ENCODE results near the gene APOC1.
"Not testable (repeated sequence)": the region's sequence is repeated elsewhere in the genome, so short reads cannot be mapped to it uniquely, and the experiment has no call there.

APOC1 gene

DNA sequence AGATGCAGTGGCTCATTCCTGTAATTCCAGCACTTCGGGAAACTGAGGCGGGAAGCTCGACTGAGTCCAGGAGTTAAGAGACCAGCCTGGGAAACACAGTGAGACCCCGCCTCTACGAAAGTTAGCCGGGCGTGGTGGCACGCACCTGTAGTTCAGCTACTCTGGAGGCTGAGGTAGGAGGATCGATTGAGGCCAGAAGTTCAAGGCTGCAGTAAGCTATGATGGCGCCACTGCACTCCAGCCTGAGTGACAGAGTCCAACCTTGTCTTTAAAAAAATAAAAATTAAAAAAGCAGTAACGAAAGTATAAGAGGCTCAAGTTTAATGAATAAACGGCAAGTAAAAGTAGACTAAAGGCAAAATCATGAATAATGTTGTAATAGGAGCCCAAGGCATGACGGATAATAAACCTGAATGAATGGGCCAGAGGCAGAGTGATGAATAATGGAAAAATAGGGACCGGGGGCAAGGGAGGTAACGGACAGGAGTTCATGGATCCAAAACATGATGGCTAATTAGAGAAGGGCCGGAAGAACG is 24.5 kb upstream of the APOC1 start:
- no peak for DNase-seq (ENCODE audit: low read depth in 2 of 2, low spot score in 1 of 2)

DNA sequence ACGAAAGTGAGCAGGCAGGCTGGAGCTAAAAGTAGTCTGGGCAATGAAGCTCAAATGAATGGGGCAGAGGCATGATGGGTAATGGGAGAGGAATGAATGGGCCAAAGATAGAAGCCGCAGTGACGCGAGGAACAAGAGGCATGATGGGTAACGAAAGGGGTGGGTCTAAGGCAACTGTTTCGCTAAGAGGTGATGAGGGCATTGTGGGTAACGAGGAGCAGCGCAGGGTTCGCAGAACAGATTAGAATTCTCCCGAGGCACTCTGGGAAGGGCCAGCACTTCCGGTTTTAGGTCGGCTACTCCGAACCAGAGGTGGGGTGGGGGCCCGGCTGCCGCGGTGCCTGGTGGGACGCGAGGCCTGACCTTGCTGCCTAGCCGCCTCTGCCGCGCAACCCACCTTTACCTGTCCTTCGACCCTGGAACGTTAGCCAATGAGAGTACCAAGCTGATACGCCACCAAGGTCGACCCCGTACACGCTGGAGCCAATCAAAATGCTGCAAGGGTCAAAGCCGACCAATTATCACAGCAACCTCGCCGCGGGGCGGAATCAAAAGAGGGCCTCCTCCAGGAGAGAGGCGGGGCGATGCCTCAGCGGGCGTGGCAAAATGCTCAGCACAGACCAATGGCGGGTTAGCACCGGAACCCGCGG is 23.9 kb upstream of the APOC1 start:
- DNase-seq (ENCODE audit: low read depth in 2 of 2, low spot score in 1 of 2): peak in 1 of 2 donors; percentile 100

DNA sequence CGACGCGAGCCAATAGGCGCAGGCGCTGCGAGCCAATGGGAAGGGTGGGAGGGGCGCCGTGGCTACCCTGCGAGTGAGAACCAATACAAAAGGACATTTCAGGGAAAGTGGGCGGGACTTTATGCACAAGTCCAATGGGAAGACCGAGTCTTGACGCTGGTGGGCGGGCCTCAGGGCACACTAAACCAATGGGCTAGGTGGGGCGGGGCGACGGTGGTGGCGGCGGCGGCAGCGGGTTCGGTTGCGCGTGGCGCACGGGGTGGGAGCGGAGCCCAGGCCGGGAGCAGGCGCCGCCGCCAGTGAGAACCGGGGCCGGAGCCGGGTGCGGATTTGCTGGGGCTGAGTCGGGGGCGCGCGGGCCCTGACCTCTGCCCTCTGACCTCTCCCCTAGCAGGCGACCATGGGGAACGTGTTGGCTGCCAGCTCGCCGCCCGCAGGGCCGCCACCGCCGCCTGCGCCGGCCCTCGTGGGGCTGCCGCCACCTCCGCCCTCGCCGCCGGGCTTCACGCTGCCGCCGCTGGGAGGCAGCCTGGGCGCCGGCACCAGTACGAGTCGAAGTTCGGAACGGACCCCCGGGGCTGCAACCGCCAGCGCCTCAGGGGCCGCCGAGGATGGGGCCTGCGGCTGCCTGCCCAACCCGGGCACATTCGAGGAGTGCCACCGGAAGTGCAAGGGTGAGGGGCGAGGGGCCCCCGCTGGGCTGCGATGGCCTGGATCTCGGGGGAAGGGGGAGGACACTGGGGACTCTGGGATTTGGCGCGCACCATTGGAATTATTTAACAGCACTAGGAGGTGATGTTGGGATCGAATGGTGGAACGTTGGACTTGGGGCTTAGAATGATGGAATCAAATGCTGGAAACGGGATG is 23.2 kb upstream of the APOC1 start, which contains the start of gene TOMM40:
Gene TOMM40 (plus strand): TSS at position 239 of the 867 bp plus-strand sequence. CDS start 162 bp downstream, at position 401.
- peak in 1 of 2 donors; percentile 100 for DNase-seq (ENCODE audit: low read depth in 2 of 2, low spot score in 1 of 2)

DNA sequence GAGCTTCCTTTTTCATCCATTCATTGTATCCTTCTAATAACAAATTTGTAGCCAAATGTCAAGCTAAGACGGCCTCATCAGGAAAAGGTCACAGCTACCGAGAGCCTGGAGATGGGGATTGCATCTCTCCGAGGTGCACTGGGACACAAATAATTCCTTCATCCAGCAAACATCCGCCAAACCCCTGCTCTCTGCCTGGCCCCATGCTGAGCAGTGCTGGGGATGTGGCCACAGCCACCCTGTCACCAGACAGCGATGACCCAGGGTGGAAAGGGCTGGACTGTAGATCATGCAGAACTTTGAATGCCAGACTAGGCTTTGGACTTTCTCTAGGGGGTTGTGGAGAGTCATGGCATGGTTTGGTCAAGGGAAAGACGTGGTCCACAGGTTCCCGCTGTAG is 21.5 kb upstream of the APOC1 start:
- DNase-seq (ENCODE audit: low read depth in 2 of 2, low spot score in 1 of 2): no peak

DNA sequence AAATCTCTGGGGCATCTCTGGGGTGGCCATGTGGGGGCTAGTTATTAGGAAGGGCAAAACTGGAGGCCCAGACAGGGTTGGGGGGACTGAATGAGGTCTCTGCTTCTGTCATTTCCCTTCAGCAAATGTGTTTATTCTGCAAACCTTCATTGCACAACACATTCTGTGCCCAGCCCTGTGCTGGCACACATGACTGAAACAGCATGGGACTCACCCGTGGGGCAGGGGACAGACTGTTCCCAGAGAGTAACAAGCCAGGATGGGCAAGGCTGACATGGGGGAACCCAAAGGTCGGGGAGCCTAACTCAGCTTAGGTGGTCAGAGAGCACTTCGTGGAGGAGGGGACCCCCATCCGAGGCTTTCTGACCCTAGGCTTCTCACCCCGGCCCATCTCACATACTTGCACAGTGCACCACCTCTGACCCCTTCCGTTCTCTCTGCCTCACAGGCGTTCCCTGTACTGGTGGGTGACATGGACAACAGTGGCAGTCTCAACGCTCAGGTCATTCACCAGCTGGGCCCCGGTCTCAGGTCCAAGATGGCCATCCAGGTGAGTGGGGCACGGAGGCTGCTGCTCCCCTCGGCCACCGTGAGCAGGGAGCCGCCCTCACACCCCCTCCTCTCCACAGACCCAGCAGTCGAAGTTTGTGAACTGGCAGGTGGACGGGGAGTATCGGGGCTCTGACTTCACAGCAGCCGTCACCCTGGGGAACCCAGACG is 20.9 kb upstream of the APOC1 start:
- no peak for DNase-seq (ENCODE audit: low read depth in 2 of 2, low spot score in 1 of 2)

DNA sequence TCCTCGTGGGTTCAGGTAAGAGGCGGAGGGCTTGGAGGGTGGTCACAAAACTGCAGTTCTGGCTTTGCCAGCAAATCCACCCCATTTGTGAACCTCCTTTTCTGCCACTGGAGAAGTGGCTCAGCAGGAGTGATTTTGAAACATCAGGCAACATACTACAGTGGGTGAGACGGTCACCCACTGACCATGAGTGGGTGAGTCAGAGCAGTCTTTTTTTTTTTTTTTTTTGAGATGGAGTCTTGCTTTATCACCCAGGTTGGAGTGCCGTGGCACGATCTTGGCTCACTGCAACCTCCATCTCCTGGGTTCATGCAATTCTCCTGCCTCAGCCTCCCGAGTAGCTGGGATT is 20.4 kb upstream of the APOC1 start:
- DNase-seq (ENCODE audit: low read depth in 2 of 2, low spot score in 1 of 2): no peak

DNA sequence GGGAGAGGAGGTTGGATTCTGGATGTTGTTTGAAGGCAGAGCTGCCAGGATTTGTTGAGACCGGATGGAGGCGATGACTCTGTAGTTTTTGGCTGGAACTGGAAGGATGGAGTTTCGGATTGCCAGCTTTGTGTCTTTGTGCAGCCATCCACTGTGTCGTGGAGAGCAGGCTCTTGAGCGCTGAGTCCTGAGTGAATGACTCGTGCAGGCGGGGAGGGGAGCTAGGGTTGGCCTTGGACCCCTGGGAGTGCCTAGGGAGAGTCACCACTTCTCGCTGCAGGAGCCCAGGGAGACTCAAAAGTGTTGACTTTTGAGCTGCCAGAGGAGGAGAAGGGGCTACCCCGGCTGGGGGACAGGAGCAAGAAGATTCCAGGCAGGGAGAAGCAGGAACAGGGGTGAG is 19.5 kb upstream of the APOC1 start:
- DNase-seq (ENCODE audit: low read depth in 2 of 2, low spot score in 1 of 2): no peak

DNA sequence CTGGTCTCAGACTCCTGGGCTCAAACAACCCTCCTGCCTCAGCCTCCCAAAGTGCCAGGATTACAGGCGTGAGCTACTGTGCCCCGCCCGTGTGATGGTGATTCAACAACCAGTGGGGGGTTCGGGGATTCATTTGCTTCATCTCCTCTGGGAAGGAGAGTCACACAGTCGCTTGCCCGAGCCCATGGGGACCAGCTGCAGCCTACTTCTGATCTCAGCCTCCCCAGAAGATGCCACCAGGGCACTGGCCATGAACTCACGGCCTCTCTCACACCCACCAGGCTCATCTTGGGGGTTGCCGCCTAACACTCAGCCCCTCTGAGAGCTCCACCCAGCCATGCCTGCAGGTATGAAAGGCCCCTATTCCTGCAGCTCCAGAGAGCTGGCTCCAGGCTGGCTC is 16.6 kb upstream of the APOC1 start:
- no peak for DNase-seq (ENCODE audit: low read depth in 2 of 2, low spot score in 1 of 2)

DNA sequence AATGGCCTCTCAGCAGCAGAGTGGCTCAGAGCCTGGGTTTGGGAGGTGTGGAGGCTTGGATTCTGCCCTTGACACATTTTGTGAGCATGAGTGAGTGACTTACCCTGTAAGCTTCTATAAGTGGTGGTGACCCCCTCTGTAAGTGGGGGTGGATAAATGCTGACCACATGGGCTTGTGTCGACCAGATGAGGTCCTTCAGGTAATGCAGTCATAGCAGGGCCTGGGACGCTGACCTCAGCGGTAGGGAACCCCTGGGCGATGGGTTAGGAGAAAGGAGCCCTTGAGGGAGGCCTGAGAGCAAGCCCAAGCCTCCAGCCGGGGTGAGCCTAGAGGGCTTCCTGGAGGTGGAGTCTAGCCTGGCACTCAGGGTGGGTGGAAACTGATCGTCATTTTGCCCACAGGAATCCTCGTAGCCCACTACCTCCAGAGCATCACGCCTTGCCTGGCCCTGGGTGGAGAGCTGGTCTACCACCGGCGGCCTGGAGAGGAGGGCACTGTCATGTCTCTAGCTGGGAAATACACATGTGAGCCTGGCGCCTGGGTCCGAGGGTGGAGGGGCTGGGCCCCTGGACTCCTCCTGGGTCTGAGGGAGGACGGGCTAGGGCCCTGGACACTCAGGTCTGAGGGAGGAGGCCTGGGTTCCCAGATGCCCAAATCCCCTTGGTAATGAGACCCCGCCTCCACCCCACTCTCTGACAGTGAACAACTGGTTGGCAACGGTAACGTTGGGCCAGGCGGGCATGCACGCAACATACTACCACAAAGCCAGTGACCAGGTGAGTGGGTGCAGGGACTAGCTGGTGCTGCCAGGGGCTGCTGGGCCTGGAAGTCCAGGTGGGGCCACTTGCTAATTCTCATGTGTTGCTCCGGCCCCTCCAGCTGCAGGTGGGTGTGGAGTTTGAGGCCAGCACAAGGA is 13.8 kb upstream of the APOC1 start:
- no peak for DNase-seq (ENCODE audit: low read depth in 2 of 2, low spot score in 1 of 2)

DNA sequence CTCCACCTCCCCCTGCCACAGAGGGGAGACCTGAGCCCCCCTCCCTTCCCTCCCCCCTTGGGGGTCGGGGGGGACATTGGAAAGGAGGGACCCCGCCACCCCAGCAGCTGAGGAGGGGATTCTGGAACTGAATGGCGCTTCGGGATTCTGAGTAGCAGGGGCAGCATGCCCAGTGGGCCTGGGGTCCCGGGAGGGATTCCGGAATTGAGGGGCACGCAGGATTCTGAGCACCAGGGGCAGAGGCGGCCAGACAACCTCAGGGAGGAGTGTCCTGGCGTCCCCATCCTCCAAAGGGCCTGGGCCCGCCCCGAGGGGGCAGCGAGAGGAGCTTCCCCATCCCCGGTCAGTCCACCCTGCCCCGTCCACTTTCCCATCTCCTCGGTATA is 11.2 kb upstream of the APOC1 start:
- DNase-seq (ENCODE audit: low read depth in 2 of 2, low spot score in 1 of 2): no peak

DNA sequence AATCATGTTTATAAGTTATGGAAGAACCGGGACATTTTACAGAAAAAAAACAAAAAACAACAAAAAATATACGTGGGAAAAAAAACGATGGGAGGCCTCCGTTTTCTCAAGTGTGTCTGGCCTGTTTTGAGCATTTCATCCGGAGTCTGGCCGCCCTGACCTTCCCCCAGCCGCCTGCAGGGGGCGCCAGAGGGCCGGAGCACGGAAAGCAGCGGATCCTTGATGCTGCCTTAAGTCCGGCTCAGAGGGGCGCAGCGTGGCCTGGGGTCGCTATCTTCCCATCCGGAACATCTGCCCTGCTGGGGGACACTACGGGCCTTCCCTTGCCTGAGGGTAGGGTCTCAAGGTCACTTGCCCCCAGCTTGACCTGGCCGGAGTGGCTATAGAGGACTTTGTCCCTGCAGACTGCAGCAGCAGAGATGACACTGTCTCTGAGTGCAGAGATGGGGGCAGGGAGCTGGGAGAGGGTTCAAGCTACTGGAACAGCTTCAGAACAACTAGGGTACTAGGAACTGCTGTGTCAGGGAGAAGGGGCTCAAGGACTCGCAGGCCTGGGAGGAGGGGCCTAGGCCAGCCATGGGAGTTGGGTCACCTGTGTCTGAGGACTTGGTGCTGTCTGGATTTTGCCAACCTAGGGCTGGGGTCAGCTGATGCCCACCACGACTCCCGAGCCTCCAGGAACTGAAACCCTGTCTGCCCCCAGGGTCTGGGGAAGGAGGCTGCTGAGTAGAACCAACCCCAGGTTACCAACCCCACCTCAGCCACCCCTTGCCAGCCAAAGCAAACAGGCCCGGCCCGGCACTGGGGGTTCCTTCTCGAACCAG is 10.6 kb upstream of the APOC1 start:
- peak; percentile 27 to 60 for DNase-seq (ENCODE audit: low read depth in 2 of 2, low spot score in 1 of 2)

DNA sequence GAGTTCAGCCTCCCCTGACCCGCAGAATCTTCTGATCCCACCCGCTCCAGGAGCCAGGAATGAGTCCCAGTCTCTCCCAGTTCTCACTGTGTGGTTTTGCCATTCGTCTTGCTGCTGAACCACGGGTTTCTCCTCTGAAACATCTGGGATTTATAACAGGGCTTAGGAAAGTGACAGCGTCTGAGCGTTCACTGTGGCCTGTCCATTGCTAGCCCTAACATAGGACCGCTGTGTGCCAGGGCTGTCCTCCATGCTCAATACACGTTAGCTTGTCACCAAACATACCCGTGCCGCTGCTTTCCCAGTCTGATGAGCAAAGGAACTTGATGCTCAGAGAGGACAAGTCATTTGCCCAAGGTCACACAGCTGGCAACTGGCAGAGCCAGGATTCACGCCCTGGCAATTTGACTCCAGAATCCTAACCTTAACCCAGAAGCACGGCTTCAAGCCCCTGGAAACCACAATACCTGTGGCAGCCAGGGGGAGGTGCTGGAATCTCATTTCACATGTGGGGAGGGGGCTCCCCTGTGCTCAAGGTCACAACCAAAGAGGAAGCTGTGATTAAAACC is 9.9 kb upstream of the APOC1 start:
- DNase-seq (ENCODE audit: low read depth in 2 of 2, low spot score in 1 of 2): no peak

DNA sequence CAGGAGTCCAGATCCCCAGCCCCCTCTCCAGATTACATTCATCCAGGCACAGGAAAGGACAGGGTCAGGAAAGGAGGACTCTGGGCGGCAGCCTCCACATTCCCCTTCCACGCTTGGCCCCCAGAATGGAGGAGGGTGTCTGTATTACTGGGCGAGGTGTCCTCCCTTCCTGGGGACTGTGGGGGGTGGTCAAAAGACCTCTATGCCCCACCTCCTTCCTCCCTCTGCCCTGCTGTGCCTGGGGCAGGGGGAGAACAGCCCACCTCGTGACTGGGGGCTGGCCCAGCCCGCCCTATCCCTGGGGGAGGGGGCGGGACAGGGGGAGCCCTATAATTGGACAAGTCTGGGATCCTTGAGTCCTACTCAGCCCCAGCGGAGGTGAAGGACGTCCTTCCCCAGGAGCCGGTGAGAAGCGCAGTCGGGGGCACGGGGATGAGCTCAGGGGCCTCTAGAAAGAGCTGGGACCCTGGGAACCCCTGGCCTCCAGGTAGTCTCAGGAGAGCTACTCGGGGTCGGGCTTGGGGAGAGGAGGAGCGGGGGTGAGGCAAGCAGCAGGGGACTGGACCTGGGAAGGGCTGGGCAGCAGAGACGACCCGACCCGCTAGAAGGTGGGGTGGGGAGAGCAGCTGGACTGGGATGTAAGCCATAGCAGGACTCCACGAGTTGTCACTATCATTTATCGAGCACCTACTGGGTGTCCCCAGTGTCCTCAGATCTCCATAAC is 8.8 kb upstream of the APOC1 start, which contains the start of gene APOE:
Gene APOE (plus strand): TSS at position 360 of the 724 bp plus-strand sequence. CDS start 829 bp downstream, outside the sequence.
- no peak for DNase-seq (ENCODE audit: low read depth in 2 of 2, low spot score in 1 of 2)

DNA sequence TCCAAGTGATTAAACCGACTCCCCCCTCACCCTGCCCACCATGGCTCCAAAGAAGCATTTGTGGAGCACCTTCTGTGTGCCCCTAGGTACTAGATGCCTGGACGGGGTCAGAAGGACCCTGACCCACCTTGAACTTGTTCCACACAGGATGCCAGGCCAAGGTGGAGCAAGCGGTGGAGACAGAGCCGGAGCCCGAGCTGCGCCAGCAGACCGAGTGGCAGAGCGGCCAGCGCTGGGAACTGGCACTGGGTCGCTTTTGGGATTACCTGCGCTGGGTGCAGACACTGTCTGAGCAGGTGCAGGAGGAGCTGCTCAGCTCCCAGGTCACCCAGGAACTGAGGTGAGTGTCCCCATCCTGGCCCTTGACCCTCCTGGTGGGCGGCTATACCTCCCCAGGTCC is 6.8 kb upstream of the APOC1 start:
- DNase-seq (ENCODE audit: low read depth in 2 of 2, low spot score in 1 of 2): no peak

DNA sequence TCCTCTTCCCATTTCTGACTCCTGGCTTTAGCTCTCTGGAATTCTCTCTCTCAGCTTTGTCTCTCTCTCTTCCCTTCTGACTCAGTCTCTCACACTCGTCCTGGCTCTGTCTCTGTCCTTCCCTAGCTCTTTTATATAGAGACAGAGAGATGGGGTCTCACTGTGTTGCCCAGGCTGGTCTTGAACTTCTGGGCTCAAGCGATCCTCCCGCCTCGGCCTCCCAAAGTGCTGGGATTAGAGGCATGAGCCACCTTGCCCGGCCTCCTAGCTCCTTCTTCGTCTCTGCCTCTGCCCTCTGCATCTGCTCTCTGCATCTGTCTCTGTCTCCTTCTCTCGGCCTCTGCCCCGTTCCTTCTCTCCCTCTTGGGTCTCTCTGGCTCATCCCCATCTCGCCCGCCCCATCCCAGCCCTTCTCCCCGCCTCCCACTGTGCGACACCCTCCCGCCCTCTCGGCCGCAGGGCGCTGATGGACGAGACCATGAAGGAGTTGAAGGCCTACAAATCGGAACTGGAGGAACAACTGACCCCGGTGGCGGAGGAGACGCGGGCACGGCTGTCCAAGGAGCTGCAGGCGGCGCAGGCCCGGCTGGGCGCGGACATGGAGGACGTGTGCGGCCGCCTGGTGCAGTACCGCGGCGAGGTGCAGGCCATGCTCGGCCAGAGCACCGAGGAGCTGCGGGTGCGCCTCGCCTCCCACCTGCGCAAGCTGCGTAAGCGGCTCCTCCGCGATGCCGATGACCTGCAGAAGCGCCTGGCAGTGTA is 6.2 kb upstream of the APOC1 start:
- DNase-seq (ENCODE audit: low read depth in 2 of 2, low spot score in 1 of 2): no peak

DNA sequence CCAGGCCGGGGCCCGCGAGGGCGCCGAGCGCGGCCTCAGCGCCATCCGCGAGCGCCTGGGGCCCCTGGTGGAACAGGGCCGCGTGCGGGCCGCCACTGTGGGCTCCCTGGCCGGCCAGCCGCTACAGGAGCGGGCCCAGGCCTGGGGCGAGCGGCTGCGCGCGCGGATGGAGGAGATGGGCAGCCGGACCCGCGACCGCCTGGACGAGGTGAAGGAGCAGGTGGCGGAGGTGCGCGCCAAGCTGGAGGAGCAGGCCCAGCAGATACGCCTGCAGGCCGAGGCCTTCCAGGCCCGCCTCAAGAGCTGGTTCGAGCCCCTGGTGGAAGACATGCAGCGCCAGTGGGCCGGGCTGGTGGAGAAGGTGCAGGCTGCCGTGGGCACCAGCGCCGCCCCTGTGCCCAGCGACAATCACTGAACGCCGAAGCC is 5.6 kb upstream of the APOC1 start:
- DNase-seq (ENCODE audit: low read depth in 2 of 2, low spot score in 1 of 2): no peak

DNA sequence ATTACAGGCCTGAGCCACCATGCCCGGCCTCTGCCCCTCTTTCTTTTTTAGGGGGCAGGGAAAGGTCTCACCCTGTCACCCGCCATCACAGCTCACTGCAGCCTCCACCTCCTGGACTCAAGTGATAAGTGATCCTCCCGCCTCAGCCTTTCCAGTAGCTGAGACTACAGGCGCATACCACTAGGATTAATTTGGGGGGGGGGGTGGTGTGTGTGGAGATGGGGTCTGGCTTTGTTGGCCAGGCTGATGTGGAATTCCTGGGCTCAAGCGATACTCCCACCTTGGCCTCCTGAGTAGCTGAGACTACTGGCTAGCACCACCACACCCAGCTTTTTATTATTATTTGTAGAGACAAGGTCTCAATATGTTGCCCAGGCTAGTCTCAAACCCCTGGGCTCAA is 4.6 kb upstream of the APOC1 start:
- DNase-seq (ENCODE audit: low read depth in 2 of 2, low spot score in 1 of 2): no peak

DNA sequence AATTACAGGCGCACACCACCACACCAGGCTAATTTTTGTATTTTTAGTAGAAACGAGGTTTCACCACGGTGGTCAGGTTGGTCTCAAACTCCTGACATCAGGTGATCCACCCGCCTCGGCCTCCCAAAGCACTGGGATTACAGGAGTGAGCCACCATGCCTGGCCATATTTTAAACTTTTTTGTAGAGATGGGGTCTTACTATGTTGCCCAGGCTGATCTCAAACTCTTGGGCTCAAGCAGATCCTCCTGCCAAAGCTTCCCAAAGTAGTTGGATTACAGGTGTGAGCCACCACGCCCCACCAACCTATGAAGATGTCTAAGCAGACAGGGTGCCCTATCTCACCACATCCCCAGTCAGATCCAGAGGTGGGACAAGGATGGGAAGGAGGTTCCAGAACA is 2.5 kb upstream of the APOC1 start:
- DNase-seq (ENCODE audit: low read depth in 2 of 2, low spot score in 1 of 2): not testable (repeated sequence)
